Measurements from ENCODE around the gene NEMP1.

The NEMP1 gene

GRCh38 chr12:57051011-57051410, 27.6 kb downstream of the NEMP1 start:
- DNase-seq, result no peak

GRCh38 chr12:57049890-57050289, 28.7 kb downstream of the NEMP1 start, which contains the start of gene MYO1A:
MYO1A (minus strand) TSS chr12:57050129; CDS start chr12:57048323, 1,806 bp downstream.
- DNase-seq, result no peak

DNA sequence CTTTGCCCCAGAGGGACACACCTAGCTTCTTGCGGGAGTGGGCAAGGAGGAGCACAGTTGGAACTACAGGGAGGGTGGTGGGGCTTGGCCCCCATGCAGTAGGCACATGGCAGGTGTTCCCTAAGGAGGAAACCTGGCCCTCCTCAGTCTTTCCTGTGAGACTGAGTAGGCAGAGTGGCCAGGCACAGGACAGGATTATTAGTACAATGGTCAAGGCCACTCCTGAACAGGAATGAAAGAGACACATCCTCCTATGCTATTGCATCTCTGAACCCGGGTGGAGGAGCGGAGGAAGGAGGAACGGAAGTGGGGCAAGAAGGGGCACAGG, 29.5 kb downstream of the NEMP1 start:
- DNase-seq, result no peak

DNA sequence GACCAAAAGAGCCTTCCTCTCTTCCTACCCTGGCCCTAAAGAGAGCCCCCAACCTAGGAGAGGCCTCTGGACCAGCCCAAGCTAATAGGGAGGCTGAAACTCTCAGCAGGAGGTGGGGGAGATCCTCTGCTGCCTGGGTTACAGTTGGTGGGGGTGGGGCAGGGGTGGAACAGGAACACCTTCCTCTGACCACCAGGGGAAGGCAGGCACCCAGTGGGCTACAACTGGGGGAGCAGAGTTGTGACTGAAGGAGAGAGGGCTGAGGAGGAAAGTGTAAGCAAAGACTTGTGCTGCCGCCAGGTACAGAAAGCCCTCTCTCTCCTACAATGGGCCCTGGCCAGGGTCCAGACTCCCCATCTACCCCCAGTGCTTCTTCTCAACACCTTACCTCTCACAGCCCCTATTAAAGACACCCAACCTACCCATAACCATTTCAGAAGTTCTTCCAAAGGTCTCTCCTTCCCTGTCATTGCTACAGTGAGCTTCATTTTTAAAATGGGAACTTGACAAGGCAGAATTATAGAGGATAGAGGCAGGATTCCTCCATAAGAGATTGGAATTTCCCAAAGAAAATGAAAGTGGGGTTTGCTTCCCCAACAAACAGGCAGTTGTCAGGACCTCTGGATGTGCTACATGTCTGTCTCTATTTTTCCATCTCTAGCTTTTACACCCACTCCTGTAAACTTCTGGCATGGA, 30.0 kb downstream of the NEMP1 start:
- peak; percentile 50 to 74 (median 56) for DNase-seq

GRCh38 chr12:57047981-57048380, 30.6 kb downstream of the NEMP1 start:
- DNase-seq, result no peak

GRCh38 chr12:57046947-57047890, 31.4 kb downstream of the NEMP1 start:
- DNase-seq, result peak; percentile 56 to 68 (median 67)

DNA sequence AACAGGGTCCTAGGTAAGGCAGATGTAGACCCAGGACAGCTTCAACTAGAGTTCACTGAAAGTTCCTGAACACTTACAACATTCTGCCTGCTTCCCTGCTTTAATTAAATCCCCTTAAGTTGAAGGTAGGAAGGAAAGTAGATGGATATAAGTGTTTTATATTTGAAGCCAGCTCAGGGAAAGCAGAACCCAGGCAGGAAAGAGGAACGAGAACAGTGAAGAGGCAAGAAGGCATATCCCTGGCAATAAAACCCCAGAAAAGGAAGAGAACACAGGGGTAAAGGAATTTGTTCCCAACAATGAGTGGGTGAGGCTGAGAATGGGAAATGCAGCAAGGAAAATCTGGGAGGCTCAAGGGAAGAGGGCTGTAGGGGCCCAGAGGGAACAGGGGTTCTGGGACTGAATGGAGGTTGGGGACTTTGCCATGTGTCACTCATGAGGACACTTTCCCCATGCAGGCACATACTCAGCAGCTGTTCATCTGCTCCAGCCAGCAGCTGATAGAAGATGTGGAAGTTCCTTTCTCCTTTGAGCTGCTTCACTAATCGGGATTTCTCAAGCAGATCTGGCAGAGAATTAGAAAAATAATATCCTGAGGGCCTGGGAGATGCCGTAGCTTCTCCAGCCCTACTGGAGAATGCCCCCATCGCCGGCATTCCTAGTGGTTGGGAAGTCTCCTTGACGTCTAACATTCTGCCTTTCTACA, 32.4 kb downstream of the NEMP1 start:
- DNase-seq, result peak; percentile 69 to 77 (median 74)

DNA sequence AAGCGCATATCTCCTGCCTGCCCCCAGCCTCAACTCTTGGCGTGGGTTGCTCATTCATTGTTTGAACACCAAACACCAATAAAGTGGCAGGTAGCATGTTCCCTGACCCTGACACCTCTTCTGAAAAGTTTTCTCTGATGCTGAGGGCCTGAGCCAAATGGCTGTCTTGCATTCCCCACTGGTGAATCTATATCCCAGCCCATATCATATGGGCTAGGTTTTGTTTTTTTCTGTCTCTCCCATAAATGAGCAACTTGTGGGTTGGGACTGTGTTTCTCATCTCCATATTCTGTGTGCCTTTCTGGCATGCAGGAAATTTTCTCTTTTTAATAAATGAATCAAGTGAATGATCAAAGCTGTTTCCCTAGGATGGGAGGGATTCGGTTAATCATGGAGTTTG, 33.7 kb downstream of the NEMP1 start:
- DNase-seq, result no peak

GRCh38 chr12:57044468-57044867, 34.1 kb downstream of the NEMP1 start:
- no peak for DNase-seq

DNA sequence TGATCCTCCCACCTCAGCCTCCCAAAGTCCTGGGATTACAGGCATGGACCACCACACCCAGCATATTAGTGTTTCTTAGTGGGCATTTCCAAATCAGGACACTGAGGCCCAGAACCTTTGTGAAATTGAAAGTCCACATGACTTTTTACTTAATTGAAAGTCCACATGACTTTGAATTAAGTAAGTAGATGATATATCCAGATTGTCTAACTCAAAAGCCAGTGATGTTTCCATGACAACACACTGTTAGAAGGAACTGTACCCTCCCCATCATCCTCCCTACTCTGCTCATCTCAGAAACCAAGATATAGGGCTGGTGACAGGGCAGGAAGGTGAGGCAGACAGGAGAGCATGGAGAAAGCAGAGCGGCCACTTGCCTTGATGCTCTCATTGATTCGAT, 35.9 kb downstream of the NEMP1 start:
- no peak for DNase-seq

GRCh38 chr12:57040750-57041149, 37.8 kb downstream of the NEMP1 start:
- peak in 2 of 3 donors; percentile 30 to 43 for DNase-seq

DNA sequence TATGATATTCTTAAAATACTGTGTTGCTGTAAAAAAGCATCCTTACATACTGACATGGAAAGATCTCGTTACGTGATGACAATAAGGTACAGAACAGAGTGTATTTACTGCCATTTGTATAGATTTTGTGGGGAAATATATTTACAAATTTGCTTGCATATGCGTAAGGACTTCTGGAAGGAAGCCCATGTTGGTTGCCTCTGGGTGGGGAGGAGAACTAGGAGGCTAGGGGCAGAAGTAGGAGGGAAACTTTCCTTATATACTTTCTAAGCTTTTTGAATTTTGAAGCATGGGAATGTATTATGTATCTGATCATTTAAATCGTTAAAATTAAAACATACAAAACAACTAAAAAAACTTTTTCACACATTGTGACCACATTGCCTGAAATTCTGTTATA, 38.4 kb downstream of the NEMP1 start:
- DNase-seq, result no peak

GRCh38 chr12:57039016-57039798, 39.4 kb downstream of the NEMP1 start:
- peak in 2 of 3 donors; percentile 36 to 42 for DNase-seq

- no peak for DNase-seq
Measured at GRCh38 chr12:57037264-57037663, 41.3 kb downstream of the NEMP1 start.

DNA sequence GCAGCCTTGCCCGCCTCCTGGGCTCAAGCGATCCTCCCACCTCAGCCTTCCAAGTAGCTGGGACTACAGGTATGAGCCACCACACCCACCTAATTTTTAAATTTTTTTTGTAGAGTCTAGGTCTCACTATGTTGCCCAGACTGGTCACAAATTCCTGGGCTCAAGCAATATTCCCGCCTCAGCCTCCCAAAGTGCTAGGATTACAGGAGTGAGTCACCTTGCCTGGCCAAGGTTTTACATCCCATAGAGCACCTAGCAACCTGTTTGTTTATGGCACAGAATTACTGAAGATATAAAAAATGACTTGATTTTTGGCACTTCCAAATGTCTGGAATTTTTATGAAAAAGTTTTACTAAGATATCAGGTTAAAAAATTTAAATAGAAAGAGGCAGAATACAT, 45.2 kb downstream of the NEMP1 start:
- DNase-seq, result no peak

- no peak for DNase-seq
Measured at GRCh38 chr12:57031789-57032188, 46.8 kb downstream of the NEMP1 start.

DNA sequence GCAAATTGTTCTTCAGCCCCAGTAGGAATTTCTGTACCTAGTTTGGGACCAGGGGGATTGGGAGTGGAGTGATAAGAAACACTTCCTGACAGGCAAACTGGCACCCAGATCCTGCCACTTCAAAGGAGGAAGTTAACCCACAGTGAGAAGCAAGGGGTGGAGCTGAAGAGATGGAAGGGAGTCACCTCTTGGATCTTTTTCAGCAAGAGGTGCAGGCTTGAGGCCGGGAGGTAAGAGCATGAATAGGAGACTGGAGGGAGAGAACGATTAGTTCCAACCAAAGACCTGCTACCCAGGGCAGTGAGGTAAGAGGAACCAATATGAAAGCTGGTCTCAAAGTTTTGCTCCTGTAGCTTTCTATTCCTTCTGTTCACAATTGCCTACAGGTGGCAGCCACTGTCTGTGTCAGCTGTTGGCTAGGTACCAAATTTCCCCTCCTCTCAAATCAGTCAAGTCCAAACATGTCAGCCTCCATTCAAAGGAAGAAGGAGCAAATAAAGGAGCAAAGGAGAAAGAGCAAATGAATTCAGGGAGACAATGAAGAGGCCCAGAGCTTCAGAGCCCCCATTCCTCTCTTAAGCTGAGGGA, 47.4 kb downstream of the NEMP1 start:
- peak; percentile 47 to 48 (median 48) for DNase-seq

DNA sequence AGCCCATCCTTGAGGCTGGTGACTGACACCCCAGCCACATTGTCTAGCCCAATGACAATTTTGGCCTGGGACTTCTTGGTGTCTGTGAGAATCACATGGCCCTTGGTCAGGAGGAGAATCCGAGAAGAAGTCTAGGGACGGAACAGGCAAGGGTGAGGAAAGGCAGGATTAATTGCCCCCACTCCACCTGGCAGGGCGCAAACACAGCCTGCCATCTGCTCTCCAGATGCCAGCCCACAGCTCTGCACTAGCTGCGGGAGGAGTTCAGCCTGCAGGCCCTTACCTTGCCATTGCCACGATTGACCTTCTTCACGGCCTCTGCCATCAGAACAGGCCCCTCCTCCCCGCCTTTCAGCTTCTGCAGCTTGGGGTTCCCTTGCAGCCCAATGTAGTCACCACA, 49.1 kb downstream of the NEMP1 start:
- no peak for DNase-seq

- DNase-seq, result no peak
Measured at GRCh38 chr12:57027805-57028153, 50.8 kb downstream of the NEMP1 start.

- DNase-seq, result no peak
Measured at GRCh38 chr12:57027011-57027804, 51.4 kb downstream of the NEMP1 start.

GRCh38 chr12:57025196-57025595, 53.4 kb downstream of the NEMP1 start:
- DNase-seq, result no peak
